ENCODE results near the gene LRRC8D.

DNA sequence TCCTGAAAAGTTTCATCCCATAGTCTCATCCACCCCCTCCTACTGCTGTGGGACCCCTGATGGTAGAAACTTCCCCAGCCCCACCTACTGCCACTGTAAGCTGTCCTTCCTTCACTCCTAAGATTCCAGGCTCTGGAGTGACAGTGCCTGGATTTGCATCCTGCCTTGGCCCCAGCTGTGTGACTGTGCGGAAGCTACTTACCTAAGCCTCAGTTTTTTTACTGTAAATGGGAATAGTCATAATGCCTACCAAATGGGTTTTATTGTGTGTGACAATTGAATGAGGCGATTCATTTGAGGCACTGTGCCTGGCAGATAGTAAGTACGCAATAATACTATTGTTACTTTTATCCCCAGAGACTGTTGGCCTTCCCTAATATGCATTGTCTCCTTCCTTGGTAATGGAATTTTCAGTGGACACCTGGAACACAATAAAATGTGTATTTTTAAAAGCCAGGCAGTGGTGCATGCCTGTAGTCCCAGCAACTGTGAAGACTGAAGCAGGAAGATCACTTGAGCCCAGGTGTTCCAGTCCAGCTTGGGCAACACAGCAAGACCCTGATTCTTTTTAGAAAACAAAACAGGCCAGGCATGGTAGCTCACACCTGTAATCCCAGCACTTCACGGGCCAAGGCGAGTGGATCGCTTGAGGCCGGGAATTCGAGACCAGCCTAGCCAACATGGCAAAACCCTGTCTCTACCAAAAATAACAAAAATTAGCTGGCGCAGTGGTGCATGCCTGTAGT lies 119.0 kb downstream of the LRRC8D start:
- TF ChIP-seq, protein P1, sequence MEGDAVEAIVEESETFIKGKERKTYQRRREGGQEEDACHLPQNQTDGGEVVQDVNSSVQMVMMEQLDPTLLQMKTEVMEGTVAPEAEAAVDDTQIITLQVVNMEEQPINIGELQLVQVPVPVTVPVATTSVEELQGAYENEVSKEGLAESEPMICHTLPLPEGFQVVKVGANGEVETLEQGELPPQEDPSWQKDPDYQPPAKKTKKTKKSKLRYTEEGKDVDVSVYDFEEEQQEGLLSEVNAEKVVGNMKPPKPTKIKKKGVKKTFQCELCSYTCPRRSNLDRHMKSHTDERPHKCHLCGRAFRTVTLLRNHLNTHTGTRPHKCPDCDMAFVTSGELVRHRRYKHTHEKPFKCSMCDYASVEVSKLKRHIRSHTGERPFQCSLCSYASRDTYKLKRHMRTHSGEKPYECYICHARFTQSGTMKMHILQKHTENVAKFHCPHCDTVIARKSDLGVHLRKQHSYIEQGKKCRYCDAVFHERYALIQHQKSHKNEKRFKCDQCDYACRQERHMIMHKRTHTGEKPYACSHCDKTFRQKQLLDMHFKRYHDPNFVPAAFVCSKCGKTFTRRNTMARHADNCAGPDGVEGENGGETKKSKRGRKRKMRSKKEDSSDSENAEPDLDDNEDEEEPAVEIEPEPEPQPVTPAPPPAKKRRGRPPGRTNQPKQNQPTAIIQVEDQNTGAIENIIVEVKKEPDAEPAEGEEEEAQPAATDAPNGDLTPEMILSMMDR (IDR thresholded peaks at IDR 0.05): no peak
- TF ChIP-seq POLR2A (IDR thresholded peaks at IDR 0.05): no peak

All from heart left ventricle (tissue), 13 donors.